ENCODE measurements around the gene TMEM135.

GRCh38 chr11:87150936-87151335, 113.2 kb downstream of the TMEM135 start:
- TF ChIP-seq, protein P1, sequence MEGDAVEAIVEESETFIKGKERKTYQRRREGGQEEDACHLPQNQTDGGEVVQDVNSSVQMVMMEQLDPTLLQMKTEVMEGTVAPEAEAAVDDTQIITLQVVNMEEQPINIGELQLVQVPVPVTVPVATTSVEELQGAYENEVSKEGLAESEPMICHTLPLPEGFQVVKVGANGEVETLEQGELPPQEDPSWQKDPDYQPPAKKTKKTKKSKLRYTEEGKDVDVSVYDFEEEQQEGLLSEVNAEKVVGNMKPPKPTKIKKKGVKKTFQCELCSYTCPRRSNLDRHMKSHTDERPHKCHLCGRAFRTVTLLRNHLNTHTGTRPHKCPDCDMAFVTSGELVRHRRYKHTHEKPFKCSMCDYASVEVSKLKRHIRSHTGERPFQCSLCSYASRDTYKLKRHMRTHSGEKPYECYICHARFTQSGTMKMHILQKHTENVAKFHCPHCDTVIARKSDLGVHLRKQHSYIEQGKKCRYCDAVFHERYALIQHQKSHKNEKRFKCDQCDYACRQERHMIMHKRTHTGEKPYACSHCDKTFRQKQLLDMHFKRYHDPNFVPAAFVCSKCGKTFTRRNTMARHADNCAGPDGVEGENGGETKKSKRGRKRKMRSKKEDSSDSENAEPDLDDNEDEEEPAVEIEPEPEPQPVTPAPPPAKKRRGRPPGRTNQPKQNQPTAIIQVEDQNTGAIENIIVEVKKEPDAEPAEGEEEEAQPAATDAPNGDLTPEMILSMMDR (IDR thresholded peaks at IDR 0.05) = no peak
- no peak for TF ChIP-seq SIN3A (IDR thresholded peaks at IDR 0.05; ENCODE audit: borderline replicate concordance, insufficient read depth, low read depth, low read length)
- no peak for TF ChIP-seq POLR2AphosphoS5 (IDR thresholded peaks at IDR 0.05; ENCODE audit: low read depth, low read length)
- no peak for TF ChIP-seq REST (IDR thresholded peaks at IDR 0.05; ENCODE audit: insufficient read depth in 1 of 2, low read depth in 2 of 2, low read length in 1 of 2)
- TF ChIP-seq TCF7L2 (IDR thresholded peaks at IDR 0.05; ENCODE audit: low read depth, low read length) = no peak
